PC-3 (cell line): ENCODE measurements around the gene PTPRE.

Source experiments
- EZH2 ChIP-seq: fragments of 300-600 bp; sonication (generic); IDR thresholded peaks from one replicate; pipeline ENCODE4 v1.6.1; 2017; ENCODE audit warnings: antibody characterized with exemption, mild to moderate bottlenecking, low read length; ENCODE audit not compliant: unreplicated experiment
- TF ChIP-seq, protein P1 (sequence below): fragments of 300-600 bp; sonication (generic); conservative IDR thresholded peaks from 2 replicates; pipeline ENCODE4 v1.5.1; 2017; ENCODE audit warnings: antibody characterized with exemption, low read depth, mild to moderate bottlenecking, low read length

DNA sequence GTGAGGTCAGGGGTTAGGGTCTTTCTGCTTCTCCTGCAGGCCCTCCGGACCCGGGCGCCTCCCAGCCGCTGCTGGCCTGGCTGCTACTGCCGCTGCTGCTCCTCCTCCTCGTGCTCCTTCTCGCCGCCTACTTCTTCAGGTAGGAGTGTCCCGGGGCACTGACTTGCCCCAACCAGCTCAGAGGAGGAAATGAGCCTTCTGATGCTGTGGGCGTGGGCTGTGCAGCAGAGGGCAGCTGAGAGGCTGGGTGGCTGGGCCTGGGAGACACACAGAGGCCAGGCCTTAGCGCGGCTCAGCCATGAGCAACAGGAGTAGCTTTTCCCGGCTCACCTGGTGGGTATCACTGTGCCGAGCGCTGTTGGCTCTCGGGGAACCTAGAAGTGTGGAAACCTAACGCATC lies 140.4 kb downstream of the PTPRE start:
- TF ChIP-seq, protein P1, sequence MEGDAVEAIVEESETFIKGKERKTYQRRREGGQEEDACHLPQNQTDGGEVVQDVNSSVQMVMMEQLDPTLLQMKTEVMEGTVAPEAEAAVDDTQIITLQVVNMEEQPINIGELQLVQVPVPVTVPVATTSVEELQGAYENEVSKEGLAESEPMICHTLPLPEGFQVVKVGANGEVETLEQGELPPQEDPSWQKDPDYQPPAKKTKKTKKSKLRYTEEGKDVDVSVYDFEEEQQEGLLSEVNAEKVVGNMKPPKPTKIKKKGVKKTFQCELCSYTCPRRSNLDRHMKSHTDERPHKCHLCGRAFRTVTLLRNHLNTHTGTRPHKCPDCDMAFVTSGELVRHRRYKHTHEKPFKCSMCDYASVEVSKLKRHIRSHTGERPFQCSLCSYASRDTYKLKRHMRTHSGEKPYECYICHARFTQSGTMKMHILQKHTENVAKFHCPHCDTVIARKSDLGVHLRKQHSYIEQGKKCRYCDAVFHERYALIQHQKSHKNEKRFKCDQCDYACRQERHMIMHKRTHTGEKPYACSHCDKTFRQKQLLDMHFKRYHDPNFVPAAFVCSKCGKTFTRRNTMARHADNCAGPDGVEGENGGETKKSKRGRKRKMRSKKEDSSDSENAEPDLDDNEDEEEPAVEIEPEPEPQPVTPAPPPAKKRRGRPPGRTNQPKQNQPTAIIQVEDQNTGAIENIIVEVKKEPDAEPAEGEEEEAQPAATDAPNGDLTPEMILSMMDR: no peak
- TF ChIP-seq EZH2: no peak
